ENCODE measurements around the gene GTF2H4. TPM values are rescaled to one million over a fixed set of nuclear protein-coding genes. Genes with fewer than 3 reads are reported as not detected.

GTF2H4 gene
- total RNA-seq, 1 experiment from 2014 or later: 43.9 TPM

DNA sequence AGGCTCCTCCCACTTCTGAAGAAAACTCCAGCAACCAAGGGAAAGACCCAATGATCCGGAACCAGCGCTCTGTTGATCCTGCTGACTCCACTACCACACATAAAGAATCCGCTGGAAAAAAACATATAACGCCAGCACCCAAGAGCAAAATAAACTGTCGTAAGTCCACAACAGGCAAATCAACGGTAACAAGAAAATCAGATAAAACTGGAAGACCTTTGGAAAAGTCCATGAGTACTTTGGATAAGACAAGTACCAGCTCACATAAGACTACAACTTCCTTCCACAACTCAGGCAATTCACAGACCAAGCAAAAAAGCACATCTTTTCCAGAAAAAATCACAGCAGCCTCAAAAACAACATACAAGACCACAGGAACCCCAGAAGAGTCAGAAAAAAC lies 40.8 kb downstream of the GTF2H4 start:
- intact Hi-C loops (cut with micrococcal nuclease; ENCODE audit: unreplicated experiment): no loop called here
- no peaks in the 10 kb centered on the region for H3K9me2 ChIP-seq (ENCODE audit: insufficient read depth)
- TF ChIP-seq EZH2 (IDR thresholded peaks at IDR 0.05; ENCODE audit: low read depth): no peak
- TF ChIP-seq, protein P1, sequence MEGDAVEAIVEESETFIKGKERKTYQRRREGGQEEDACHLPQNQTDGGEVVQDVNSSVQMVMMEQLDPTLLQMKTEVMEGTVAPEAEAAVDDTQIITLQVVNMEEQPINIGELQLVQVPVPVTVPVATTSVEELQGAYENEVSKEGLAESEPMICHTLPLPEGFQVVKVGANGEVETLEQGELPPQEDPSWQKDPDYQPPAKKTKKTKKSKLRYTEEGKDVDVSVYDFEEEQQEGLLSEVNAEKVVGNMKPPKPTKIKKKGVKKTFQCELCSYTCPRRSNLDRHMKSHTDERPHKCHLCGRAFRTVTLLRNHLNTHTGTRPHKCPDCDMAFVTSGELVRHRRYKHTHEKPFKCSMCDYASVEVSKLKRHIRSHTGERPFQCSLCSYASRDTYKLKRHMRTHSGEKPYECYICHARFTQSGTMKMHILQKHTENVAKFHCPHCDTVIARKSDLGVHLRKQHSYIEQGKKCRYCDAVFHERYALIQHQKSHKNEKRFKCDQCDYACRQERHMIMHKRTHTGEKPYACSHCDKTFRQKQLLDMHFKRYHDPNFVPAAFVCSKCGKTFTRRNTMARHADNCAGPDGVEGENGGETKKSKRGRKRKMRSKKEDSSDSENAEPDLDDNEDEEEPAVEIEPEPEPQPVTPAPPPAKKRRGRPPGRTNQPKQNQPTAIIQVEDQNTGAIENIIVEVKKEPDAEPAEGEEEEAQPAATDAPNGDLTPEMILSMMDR (conservative IDR thresholded peaks at IDR 0.05): no peak
- no peaks in the 10 kb centered on the region for H3F3A ChIP-seq (ENCODE audit: insufficient read depth, low read depth)
- H3K79me2 ChIP-seq (ENCODE audit: low read depth): no peaks in the 10 kb centered on the region
- H3K36me3 ChIP-seq (ENCODE audit: low read depth): no peaks in the 10 kb centered on the region
- H3K4me1 ChIP-seq (replicated peaks; ENCODE audit: insufficient read depth): no peaks in the 10 kb centered on the region
- no peak for DNase-seq
- H3K4me3 ChIP-seq: no peak overlapping the region
- no peak overlapping the region for H3K27ac ChIP-seq
- no peak overlapping the region for H2AFZ ChIP-seq
- peaks cover 10% of the 10 kb centered on the region; the same call in 1 of the 2 replicates for H3K27me3 ChIP-seq (ENCODE audit: insufficient read depth, low read depth)
- POLR2A ChIA-PET (ENCODE audit: unreplicated experiment): no interaction called here
- no peaks in the 10 kb centered on the region for H3K9me3 ChIP-seq (ENCODE audit: insufficient read depth, low read depth)
- H4K20me1 ChIP-seq (ENCODE audit: insufficient read depth): no peaks in the 10 kb centered on the region
- no peak overlapping the region for H3K4me2 ChIP-seq
- CTCF ChIA-PET: no interaction called here
- no TSS peak for BruUV-seq (replicated peaks)

DNA sequence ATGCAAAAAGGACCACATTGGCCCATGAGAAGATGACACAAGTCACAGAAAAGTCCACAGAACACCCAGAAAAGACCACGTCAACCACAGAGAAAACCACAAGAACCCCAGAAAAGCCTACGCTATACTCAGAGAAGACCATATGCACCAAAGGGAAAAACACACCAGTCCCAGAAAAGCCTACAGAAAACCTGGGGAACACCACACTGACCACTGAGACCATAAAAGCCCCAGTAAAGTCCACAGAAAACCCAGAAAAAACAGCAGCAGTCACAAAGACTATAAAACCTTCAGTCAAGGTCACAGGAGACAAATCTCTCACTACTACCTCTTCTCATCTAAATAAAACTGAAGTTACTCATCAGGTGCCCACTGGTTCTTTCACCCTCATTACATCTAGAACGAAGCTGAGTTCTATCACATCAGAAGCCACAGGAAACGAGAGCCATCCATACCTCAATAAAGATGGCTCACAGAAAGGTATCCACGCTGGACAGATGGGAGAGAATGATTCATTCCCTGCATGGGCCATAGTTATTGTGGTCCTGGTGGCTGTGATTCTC lies 44.0 kb downstream of the GTF2H4 start:
- intact Hi-C loops (cut with micrococcal nuclease; ENCODE audit: unreplicated experiment): no loop called here
- H3K9me3 ChIP-seq (ENCODE audit: insufficient read depth, low read depth): no peaks in the 10 kb centered on the region
- H3K36me3 ChIP-seq (ENCODE audit: low read depth): no peaks in the 10 kb centered on the region
- TF ChIP-seq, protein P1 (conservative IDR thresholded peaks at IDR 0.05): no peak
- TF ChIP-seq EZH2 (IDR thresholded peaks at IDR 0.05; ENCODE audit: low read depth): no peak
- no peak overlapping the region for H3K4me2 ChIP-seq
- no TSS peak for BruUV-seq (replicated peaks)
- H3K27ac ChIP-seq: no peak overlapping the region
- H3K27me3 ChIP-seq (ENCODE audit: insufficient read depth, low read depth): peaks cover 10% of the 10 kb centered on the region; the same call in 1 of the 2 replicates
- no peak for DNase-seq
- no peaks in the 10 kb centered on the region for H3K9me2 ChIP-seq (ENCODE audit: insufficient read depth)
- H3K4me1 ChIP-seq (replicated peaks; ENCODE audit: insufficient read depth): peaks cover 9% of the 10 kb centered on the region
- H4K20me1 ChIP-seq (ENCODE audit: insufficient read depth): no peaks in the 10 kb centered on the region
- CTCF ChIA-PET: no interaction called here
- H3F3A ChIP-seq (ENCODE audit: insufficient read depth, low read depth): 0 out of 2 replicates have a peak, but pooled peaks cover 4% of the 10 kb centered on the region
- no peak overlapping the region for H3K4me3 ChIP-seq
- H3K79me2 ChIP-seq (ENCODE audit: low read depth): no peaks in the 10 kb centered on the region
- POLR2A ChIA-PET (ENCODE audit: unreplicated experiment): no interaction called here
- H2AFZ ChIP-seq: no peak overlapping the region

DNA sequence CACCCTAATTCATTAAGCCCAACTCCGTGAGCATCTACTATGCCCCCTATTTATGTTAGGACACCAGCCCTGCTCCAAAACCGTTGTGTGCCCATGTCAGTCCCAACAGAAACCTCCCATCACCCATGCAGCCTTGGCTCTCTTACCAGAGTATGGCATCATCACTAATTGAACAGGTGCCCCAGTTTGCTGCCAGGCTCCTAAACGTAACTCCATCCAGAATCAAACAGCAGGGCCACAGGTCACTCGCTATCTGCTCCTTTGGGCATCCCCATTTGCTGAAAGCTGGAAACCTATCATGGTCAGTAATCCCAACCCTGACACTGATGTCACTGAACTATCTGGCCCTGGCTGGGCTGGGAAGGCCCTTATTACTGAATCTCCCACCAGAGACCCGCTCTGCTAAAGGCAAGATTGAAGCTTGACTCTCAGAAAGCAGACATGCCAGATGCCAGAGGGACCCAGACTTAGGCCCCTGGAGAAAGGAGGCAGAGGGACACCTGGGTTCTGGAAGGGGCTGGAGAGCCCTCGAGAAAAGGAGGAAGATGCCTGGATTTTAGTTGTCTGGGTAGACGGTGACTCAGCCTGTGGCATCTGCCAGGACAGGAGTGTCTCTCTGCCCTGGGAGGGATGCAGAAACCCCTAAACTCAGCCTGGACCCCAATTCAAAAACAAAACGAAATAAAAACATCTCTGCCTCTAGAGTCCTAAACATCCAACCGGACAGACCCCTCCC lies 46.8 kb downstream of the GTF2H4 start:
- no peaks in the 10 kb centered on the region for H3K36me3 ChIP-seq (ENCODE audit: low read depth)
- H3F3A ChIP-seq (ENCODE audit: insufficient read depth, low read depth): peaks cover 7% of the 10 kb centered on the region; the same call in 1 of the 2 replicates
- H3K27me3 ChIP-seq (ENCODE audit: insufficient read depth, low read depth): peaks cover 6% of the 10 kb centered on the region; the same call in 1 of the 2 replicates
- TF ChIP-seq, protein P1 (conservative IDR thresholded peaks at IDR 0.05): no peak
- no peak for TF ChIP-seq EZH2 (IDR thresholded peaks at IDR 0.05; ENCODE audit: low read depth)
- peak overlapping the region; percentile 72; the same call in 1 of the 2 replicates for H2AFZ ChIP-seq
- CTCF ChIA-PET: interaction anchor here (0.6 to 1.9 kb wide), 3 partner anchors 12 to 336 kb away, joined by 4 to 16 read pairs (median 4); no protein-coding TSS in a partner anchor
- POLR2A ChIA-PET (ENCODE audit: unreplicated experiment): interaction anchor here (0.6 kb wide), 1 partner anchor 72 kb away, joined by 6 read pairs; no protein-coding TSS in a partner anchor
- H4K20me1 ChIP-seq (ENCODE audit: insufficient read depth): no peaks in the 10 kb centered on the region
- TSS peak; percentile 81 for BruUV-seq (replicated peaks)
- H3K9me2 ChIP-seq (ENCODE audit: insufficient read depth): no peaks in the 10 kb centered on the region
- DNase-seq: no peak
- intact Hi-C loops (cut with micrococcal nuclease; ENCODE audit: unreplicated experiment): no loop called here
- H3K4me1 ChIP-seq (replicated peaks; ENCODE audit: insufficient read depth): peaks cover 9% of the 10 kb centered on the region
- H3K4me3 ChIP-seq: peak overlapping the region; percentile 52; the same call in 1 of the 2 replicates
- H3K27ac ChIP-seq: no peak overlapping the region
- no peaks in the 10 kb centered on the region for H3K79me2 ChIP-seq (ENCODE audit: low read depth)
- peak overlapping the region; percentile 56 for H3K4me2 ChIP-seq
- no peaks in the 10 kb centered on the region for H3K9me3 ChIP-seq (ENCODE audit: insufficient read depth, low read depth)

Measured in PC-9 (cell line).